GM12874 (cell line): ENCODE data around the gene EMC8.

Experiments
- TF ChIP-seq, protein P1 (sequence below): IDR thresholded peaks from 2 replicates; pipeline ENCODE4 v1.5.1; 2011; ENCODE audit warnings: low read depth, mild to moderate bottlenecking, control low read depth, low read length, moderate library complexity; ENCODE audit not compliant: insufficient read depth

Gene EMC8

DNA sequence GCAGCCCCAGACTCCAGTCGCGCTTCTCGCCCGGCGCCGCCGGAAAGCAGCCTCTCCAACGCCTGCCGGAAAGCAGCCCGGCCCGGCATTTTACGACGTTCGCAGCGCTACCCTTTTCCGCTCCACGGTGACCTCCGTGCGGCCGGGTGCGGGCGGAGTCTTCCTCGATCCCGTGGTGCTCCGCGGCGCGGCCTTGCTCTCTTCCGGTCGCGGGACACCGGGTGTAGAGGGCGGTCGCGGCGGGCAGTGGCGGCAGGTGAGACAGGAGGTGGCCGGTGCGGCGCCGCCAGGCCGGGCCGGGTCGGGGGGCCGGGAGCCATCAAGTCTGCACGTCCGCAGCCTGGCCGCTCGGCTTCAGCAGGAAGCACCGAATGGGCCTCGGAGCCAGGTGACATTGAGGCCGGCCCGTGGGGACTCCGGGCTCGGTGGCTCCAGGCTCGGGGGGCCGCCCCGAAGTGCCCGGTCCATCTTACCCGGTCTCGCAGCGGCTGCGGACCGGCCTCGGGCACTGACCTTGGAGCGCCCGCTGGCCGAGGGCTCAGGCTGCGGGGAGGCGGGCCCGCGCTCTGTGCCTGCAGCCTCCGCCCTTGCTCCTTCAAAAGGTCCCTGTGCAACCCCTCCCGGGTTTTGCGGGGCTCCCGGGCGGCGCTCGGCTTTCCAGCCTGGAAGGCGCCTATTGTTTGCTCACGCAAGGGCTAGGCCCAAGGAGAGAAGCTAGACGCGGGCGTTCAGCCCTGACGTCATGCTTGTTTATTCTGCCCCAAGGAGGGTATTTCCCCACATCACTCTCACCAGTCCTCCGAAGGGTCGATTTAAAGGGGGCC is at the start of gene EMC8, which contains the start of gene COX4I1:
Gene EMC8 (minus strand): TSS at position 48 of the 824 bp plus-strand sequence. CDS start 249 bp downstream, outside the sequence.
Gene COX4I1 (plus strand): TSS at position 199 of the 824 bp plus-strand sequence. CDS start 1,511 bp downstream, outside the sequence.
- TF ChIP-seq, protein P1, sequence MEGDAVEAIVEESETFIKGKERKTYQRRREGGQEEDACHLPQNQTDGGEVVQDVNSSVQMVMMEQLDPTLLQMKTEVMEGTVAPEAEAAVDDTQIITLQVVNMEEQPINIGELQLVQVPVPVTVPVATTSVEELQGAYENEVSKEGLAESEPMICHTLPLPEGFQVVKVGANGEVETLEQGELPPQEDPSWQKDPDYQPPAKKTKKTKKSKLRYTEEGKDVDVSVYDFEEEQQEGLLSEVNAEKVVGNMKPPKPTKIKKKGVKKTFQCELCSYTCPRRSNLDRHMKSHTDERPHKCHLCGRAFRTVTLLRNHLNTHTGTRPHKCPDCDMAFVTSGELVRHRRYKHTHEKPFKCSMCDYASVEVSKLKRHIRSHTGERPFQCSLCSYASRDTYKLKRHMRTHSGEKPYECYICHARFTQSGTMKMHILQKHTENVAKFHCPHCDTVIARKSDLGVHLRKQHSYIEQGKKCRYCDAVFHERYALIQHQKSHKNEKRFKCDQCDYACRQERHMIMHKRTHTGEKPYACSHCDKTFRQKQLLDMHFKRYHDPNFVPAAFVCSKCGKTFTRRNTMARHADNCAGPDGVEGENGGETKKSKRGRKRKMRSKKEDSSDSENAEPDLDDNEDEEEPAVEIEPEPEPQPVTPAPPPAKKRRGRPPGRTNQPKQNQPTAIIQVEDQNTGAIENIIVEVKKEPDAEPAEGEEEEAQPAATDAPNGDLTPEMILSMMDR, result no peak

DNA sequence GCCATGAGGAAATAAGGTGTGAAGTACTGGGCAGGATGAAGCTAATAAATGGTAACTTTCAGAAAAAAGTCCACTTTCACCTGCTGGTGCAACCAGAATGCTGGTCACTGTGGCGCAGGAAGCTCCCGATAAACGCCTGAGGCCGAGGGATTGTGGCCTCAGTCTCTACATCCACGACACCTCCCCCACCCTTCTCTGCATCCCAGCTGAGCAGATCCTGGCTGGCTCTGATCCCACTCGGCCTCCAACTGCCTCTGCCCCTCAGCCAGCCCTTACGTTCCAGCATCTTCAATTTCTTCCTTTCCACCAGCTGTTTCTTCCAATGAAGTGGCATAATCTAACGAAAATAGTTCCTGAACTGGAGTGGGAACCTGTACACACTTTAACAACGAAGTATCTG is 49.6 kb upstream of the EMC8 start:
- TF ChIP-seq, protein P1, result no peak

DNA sequence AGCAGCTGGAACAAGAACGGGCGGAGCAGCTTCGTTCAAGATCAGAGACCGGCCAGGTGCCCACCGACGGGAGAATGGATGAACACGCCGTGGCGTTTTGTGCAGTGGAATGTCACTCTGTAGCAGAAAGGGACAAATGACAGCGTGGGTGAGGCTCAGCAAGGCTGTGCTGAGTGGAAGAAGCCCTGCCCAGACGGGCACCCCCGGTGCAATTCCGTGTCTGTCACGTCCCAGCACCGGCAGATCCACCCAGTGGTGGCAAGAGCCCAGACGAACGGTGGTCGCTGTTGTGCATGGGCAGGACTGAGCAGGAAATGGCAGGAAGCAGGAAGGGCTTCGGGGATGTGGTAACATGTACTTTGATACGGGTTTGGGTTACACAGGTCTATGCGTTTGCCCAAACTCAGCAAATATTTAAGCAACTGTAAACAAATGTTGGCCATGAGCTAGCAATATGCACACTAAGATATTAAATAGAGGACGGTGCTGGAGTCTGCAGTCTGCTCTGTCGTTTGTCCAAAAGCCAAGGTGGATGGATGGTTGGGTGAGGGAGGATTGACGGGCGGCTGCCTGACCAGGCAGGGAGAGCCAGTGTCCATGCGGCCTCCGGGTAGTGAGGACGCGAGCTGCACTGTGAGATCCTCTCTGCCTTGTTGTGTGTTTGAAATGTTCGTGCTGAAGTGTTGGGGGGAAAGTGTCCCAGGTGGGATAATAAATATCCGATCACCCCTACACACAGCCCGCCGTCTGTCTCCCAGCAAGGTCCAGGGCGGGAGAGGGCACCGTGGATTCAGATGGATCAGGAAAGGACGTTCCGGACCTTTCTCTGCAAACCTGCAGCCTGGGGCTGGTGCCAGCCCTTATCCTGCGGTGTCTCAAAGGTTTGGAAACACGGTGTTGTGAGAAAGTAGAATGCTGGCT is 48.6 kb upstream of the EMC8 start:
- TF ChIP-seq, protein P1, result no peak

DNA sequence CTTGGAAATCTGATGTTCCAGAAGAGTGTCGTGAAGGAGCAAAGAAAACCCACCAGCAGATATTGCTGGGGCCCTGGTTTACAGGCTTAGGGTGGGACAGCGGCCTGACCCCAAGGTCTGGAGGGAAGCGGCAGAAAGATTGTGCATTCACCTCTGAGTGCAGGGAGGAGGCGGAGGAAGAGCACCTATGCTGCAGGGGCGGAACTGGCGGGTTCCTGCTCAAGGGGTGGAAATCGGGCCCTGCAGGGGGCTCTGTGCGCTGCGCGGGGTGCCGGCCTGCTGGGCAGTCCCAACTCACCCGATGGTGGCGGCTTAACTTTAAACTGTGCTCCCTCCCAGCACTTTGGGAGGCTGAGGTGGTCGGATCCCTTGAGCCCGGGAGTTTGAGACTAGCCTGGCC is 47.7 kb upstream of the EMC8 start:
- TF ChIP-seq, protein P1, result no peak

DNA sequence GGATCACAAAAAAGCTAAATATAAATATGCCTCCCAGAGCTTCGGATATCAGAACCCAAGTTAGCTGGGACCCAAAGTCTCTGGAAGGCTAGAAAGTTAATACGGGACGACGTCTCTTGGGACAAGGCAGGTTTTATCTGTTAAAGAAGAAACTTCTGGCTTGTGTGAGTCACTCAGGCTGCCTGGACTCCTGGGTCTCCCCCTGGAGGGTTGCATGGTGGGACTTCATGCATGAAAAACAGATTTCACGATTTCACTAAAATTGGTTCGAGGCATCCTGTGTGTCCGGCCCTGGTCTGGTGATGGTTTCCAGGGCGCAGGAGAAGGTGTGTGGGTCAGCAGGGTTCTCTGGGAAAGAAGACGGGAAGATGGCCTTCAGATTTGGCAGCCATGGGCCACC is 47.1 kb upstream of the EMC8 start:
- TF ChIP-seq, protein P1, result no peak

DNA sequence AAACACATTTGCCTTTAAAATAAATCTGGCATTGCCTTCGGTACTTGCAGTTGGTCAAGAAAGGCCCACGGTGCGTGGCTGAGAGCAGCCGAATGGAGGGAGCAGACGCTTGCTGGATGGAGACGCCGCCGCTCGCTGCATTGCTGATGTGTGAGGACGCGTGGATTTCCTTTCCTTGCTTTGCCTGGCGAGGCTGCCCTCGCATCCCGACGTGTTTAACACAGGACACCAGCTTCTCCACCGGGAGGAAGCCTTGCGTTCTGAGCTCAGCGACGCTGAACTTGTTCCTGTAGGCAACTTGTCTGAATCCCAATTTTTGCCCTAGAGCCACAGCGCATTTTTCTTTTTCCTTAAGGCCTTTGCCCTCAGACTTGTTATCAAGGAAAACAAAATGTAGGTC is 45.9 kb upstream of the EMC8 start:
- TF ChIP-seq, protein P1, result no peak

DNA sequence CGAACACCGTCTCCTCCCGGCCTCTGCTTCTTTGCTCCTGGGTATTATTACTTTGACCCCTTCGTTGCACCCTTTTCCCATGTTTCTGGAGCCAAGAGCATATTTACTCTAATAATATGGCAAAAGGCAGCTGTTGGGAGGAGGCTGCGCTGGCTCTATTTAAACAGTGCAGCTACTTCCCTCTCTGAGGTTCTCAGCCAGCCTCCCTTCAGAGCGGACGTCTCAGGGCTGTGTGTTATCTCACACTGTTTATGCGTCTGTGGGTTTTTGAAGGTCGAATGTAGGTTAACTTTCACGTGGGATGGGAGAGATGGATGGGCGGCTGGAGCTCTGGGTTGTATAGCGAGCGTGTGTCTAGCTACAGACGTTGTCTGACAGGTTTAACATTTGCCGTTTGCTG is 45.4 kb upstream of the EMC8 start:
- TF ChIP-seq, protein P1, result no peak
